HG03175 (cell line): ENCODE data around the gene MRGPRG.
"Not testable (repeated sequence)": the region's sequence is repeated elsewhere in the genome, so short reads cannot be mapped to it uniquely, and the experiment has no call there.

Source experiments
- ATAC-seq: cut with Tn5 transposase; IDR thresholded peaks from one replicate; pipeline ENCODE4 v1.9.1; 2021; ENCODE audit warnings: mild to moderate bottlenecking, moderate library complexity; ENCODE audit not compliant: unreplicated experiment

MRGPRG gene, protein sequence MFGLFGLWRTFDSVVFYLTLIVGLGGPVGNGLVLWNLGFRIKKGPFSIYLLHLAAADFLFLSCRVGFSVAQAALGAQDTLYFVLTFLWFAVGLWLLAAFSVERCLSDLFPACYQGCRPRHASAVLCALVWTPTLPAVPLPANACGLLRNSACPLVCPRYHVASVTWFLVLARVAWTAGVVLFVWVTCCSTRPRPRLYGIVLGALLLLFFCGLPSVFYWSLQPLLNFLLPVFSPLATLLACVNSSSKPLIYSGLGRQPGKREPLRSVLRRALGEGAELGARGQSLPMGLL

DNA sequence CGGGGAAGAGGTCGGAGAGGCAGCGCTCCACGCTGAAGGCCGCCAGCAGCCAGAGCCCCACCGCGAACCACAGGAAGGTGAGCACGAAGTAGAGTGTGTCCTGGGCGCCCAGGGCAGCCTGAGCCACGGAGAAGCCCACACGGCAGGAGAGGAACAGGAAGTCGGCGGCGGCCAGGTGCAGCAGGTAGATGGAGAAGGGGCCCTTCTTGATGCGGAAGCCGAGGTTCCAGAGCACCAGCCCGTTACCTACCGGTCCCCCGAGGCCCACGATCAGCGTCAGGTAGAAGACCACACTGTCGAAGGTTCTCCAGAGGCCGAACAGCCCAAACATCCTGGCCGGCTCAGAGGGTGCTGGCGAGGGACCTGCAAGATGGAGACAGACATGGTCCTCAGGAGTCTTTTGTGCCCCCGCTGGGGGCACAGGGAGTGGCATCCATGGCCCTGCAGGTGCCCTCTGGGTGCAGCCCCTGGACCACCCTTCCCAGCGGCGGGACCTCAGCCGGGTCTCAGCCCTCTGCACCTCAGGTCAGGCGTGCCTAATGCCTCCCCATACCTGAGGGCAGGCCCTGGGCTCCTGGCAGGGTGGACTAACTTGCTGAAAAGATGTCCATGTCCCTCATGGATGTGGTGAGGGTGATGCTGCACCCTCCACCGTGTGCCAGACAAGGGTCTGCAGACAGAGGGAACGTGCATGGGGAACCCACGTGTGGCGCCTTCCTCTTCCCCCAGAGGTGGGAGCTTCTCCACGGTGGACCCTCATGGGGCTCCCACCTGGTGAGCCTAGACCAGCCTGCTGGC, at the start of gene MRGPRG:
Gene MRGPRG (minus strand): TSS at position 331 of the 798 bp plus-strand sequence. CDS start 0 bp downstream, at position 331.
- ATAC-seq: no peak

DNA sequence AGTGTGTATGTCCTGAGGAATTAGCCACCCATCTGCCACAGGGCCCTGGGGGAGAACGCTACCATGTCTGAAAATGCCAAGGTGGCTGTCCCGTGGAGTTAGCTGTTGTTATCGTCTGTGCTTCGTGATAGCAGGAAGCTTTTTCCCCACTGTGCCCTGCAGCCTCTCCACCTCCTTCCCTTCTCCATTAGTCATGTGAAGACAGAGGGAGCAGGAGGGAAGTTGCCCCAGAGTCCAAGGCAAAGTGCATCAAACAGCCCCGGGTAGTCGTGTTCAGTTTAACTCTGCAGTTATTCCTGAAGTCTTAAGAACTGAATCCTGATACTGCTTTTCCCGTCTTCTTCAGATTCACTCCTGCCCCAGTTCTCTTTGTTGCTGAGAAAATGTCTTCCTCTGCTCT, 43.9 kb upstream of the MRGPRG start:
- ATAC-seq: not testable (repeated sequence)

DNA sequence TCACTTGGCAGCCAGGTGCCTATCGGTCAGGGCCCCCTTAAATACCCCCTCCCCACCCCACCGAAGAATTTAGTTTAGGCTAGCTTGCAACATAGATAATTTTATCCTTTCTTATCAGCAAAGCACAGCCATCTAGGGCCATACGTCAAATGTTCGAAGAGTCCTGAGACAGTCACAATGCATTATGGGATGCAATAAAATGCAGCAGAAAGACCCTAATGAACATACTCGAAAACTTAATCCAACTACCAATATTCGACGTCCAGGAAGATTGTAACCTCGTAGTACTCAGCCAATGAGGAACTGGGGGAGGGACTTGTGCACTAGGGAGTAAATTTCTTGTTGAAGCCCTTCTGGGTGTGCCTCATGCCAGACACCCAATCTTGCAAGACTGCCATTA, 43.2 kb upstream of the MRGPRG start:
- not testable (repeated sequence) for ATAC-seq

DNA sequence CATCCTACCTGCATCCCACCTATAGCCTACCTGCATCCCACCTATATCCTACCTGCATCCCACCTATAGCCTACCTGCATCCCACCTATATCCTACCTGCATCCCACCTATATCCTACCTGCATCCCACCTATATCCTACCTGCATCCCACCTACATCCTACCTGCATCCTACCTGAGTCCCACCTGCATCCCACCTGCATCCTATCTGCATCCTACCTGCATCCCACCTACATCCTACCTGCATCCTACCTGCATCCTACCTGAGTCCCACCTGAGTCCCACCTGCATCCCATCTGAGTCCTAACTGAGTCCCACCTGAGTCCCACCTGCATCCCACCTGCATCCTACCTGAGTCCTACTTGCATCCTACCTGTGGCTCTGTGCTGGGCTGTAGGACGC, 38.9 kb upstream of the MRGPRG start:
- not testable (repeated sequence) for ATAC-seq

DNA sequence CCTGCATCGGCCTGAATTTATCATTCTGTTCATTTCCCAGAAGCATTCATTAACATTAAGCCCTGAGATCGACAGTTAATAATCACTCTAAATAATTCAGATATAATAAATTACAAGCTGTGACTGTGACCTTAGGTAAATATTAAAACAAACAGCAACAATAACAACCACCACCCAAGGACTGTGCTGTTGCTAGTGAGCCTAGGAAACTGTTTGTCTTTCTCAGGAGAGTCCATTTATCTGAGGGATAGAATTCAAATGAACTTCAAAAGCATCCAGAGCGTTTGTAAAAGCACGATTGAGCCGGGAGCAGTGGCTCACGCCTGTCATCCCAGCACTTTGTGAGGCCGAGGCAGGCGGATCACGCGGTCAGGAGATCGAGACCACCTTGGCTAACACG, 36.6 kb upstream of the MRGPRG start:
- not testable (repeated sequence) for ATAC-seq

DNA sequence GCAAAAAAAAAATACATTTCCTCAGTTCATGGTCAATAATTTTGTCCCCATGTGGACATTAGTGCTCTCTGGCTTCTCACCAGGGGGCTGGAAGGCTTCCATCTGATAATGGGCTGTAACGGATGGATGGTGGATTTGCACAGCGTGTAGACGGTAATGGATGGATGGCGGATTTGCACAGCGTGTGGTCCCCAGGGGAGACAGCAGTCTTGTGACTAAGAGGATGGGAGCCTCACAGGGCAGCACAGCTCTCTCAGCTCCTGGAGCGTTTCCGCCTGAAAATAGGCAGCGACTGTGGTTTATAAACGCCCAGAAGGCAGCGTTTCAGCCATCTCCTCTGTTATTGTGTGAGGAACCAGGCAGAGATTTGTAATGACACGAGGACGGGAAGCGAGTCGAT, 36.2 kb upstream of the MRGPRG start:
- ATAC-seq: not testable (repeated sequence)

DNA sequence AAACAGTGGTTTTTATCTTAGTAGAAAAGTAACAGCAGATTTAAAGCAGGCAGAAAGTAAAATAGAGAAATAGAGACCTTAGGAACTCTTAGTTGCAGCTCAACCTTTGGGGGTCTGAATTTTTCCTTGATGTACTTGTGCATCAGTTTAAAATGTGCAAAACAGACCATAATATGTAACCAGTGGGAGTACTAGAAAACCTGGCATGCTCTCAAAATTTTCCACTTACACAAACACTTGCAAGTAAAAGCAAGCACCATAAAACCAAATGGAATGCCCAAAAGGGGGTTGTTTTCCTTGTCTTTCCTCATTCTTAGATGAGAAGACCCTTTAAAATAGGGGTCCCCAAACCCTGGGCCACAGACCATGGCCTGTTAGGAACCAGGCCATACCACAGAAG, 26.5 kb upstream of the MRGPRG start:
- ATAC-seq: no peak

DNA sequence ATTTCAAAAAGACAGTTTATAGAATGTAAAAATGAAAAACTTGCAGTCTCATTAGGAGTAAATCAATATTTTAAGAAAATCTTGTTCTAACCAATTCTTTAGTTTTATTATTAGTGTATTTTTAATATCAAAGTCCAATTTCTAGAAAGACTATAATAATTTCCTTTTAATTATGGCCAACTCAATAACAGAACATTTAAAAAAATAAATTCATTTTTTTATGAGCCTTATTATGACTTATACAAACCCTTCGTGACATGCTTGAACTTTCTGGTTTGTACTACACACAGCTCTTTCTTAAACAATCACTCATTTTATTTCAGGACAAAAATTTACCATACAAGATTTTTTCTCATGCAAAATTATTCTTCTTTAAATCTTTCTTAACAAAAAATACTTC, 25.3 kb upstream of the MRGPRG start:
- ATAC-seq: no peak

DNA sequence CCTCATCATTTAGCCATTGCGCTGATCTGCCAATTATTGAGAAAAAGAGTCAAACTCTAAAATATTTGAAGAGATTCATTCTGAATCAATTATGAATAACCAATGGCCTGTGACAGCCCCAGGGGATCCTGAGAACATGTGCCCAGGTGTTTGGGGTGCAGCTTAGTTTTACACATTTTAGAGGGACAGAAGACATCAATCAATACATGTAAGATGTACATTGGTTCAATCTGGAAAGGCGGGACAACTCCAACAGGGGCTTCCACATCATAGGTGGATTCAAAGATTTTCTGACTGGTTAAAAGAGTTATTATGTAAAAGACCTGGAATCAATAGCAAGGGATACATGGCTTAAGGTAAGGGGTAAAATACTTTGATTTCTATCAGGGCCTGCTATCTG, 18.5 kb upstream of the MRGPRG start:
- ATAC-seq: no peak

DNA sequence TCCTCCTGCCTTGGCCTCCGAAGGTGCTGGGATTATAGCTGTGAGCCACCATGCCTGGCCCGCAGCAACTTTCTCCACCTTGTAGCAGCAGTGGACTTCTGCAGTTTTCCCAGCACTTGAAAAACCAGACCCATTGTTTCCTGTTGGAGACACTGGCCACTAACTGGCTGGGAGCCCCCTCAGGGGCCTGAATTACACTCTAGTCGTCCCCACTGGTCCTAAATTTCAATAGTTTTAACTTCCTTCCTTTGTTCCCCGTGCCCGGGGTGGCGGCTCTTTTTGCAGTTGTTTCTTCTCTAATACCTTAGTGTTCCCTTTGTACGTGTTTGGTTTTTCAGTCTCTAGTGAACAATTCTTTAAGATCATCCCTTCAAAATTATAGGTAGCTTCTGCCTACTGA, 16.2 kb upstream of the MRGPRG start:
- no peak for ATAC-seq

DNA sequence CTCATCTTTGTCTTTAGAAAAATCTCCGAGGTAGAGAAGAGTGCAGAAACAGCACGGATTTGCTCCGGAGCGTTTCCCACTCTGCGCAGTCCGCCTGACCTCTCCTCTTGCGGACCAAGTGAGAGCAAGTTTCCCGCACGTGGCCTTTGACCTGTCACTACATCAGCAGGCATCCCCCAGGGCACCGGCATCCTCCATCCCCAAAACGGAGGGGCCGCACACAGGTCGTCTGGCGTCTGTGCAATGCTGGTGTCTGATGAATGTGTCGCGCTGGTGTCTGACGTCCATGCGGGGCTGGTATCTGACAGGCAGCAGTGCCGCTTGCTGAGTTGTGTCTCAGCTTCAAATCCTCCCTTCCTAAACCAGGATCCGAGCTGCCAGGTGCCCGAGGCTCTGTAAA, 14.3 kb upstream of the MRGPRG start:
- no peak for ATAC-seq

DNA sequence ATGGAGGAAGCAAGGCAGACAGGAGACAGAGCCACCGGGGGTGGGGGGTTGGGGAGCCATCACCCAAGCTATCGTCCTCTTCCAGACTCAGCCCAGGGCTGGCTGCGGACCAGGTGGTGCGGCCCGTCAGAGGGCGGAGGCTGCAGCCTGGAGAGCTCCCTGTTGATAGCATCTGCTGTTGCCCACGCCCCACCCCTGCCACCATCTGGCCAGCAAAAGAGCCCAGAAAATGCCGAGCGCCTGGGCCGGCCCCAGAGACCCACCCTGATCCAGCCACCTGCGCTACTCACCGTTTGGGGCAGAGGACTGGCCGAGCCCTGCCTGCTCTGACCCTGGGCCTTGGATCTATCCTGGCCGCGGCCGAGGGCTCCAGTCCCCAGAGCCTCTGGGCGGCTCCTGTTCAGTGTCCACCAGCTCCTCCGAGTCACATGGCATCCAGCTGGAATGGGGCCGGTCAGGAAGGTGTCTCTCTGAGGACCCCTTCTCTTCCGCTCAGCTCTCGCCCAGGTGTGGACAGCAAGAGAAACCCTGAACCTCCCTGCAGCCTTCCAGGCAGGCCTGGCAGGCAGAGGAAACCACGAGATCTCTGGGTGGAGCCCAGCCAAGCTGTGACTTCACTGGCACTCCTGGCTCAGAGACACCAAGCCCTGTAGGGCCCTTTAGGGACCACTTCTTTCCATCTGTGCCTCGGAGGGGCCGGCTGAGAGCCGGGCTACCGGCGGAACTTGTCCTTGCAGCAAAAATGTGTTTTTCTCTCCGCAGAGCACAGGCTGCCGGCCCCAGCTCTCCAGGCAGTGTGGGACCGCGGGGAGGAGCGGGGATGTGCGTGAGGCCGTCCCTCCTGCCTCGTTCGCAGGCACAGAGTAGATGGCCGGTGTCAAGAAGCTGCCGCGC, 13.5 kb upstream of the MRGPRG start, which contains the start of gene MRGPRE:
Gene MRGPRE (minus strand): TSS at position 567 of the 894 bp plus-strand sequence. CDS start 3,618 bp downstream, outside the sequence.
- ATAC-seq: no peak

DNA sequence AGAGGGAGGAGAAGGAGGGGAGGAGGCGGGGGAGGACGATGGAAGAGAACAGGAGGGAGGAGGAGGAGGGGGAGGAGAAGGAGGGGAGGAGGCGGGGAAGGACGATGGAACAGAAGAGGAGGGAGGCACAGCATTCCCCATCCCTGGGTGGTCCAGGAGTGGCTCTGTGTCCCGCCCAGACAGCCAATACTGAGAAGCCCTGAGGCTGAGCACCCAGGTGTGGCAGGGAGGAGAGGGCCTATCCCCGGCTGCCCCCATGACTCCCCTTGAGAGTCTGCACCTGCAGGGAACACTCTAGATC, 12.9 kb upstream of the MRGPRG start:
- ATAC-seq: no peak

DNA sequence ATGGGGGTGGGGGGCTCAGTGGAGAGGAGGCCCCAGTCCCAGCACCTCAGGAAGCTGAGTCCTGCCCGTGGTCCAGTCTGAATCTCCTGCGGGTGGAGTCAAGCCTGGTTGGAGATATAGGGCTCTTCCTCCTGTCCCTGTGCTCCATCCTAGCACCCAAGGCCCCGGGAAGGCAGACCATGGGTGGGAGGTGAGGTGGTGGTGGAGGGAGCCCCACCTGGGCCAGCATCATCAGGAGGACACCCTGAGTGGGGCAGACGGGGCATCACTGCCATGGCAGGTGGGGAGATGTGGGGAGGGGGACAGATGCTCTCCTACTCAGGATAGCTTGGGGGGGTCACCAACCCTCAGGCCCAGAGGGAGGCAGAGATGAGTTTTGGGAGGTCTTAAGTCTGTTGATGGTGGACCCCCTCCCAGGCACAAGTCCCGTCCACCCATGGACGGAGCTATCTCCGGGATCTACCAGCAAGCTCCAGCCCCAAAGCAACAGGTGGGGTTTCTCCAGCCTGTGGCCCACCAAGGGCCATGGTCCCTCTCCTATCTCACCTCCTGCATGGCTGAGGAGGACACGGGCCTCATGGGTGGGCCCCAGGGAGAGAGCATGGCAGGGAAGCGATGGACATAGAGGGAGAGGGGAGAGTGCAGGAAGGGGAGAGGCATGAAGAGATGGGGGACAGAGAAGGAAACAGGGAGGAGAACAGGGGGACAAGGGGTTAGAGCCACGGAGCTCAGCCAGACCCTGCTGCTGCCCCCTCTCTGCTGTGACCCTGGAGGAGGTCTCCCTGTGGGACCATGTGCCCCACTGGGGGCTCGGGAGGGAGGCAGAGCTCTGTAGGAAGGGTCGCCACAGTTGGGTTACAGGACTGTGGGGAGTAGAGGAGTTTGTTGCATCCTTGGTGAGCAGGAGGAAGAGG, 12.3 kb upstream of the MRGPRG start:
- no peak for ATAC-seq

DNA sequence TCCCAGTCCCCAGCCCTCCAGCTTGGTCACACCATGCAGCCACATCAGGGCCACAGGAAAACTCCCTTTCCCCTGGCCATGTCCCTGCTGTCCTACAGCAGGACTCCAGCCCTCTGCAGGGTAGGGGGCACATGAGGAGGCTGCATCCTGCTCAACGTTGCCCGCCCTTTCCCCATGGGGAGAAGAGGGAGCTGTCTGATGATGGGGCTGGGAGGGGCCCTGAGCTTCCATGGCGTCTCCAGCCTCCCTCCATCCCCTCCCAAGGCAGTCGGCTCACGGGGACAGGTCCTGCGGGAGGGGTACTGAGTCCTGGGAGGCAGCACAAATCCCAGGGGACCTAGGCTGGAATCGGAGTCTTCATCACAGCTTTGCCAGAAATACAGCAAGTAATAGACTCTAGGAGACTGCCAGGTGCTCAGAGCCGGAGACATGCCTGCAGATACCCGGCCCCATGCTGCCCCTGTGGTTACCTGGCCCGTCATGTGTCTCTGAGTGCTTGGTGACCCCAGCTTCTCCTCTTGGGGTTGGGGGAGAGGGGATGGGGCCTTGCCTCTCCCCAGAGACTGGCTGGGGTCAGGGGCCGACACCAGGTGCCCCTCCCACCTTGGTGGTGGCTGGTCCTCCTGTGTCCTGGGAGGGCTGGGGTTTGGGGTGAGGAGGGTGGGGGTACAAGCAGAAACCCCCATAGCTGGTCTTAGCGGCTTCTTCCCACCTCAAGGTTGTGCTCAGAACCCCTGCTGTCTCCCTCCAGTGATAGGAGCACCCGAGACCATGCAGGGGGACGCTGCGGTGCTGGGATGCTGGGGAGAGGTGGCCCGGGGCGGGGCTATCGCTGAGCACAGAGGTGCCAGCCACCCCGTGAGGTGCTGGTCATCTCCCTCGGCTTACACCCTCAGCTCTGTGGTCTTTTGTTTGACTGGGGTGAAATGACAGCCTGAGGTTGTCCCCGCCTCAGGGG, 11.3 kb upstream of the MRGPRG start:
- no peak for ATAC-seq

DNA sequence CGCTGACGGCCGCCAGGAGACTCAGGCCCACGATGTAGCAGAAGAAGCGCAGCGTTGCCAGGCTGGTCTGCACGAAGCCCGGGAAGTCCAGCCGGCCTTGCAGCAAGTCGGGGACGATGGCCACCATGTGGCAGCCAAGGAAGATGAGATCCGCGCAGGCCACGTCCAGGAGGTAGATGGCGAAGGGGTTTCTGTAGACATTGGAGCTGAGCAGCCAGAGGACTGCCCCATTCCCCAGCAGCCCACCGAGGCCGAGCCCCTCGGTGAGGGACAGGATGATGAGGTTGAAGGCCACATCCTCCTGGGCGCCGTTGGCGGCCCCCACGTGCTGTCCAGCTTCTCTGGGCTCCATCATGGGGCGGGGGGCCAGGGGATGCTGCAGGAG, 9.8 kb upstream of the MRGPRG start:
- ATAC-seq: no peak

DNA sequence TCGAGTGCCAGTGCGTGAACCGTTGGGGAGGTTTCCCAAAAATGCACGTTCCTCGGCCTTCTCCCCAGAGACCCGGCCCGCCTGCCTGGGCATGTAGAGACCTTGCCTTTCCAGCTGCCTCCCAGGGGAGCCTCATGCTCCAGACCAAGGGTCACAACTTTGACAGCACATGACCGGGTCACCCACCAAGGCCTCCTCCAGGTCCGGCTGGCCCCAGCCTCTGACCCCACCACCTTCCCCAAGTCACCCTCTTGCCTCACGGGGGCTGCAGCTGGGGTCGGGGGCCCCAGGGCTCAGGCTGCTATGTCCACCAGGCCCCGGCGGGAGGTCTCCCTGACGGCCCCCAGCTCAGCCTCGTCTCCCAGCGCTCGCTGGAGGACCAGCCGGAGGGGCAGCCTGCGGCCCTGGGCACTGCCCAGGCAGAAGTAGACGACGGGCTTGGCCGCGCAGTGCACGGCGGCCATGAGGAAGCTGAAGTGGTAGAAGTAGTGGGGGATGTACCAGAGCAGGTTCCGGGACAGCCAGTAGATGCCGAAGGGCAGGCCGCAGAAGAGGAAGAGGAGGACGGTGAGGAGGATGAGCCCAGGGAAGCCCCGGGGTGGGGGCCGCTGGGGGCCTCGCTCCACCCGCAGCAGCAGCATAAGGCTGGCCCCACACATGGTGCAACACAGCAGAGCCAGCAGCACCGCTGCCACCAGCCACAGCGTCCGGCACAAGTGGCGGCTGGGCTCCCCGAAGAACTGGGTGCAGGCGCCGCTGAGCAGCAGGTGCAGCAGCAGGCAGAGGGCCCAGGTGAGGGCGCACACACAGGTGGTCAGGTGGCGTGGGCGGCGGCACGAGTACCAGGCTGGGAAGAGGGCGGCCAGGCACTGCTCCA, 9.2 kb upstream of the MRGPRG start:
- ATAC-seq: no peak

DNA sequence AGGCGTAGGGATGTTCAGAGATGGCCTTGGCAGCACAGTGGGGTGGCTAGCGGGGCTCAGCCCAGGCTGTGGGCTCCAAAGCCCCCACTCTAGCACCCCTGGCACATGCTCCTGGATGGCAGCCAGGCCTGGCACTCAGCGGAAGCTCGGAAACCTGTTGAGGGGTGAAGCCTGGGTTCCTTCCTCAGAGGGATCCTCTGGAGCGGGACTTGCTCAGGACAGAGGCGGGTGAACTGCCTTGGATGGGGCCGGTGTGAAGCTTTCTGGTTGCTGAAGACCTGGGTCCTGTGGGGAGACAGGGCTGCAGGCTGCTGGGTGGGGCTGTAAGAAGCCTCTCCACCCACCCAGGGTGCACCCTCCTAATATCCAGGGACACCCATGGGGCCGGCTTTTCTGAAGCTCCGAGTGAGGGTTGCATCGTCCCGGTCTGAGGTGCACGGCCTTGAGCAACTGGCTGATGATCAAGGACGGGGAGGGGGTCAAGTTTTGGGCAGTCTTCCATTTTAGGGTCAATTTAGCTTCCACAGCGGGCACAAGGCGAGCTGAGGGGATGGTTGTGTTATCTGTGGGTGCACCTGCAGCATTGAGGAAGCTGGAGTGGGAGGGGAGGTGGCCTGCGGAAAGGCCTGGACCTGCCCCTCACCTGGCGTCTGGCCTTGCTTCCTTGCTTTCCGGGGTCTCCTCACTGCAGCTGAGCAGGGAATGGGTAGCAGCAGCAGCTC, 8.4 kb upstream of the MRGPRG start:
- ATAC-seq: no peak
